Hindlimb muscle (tissue), 1 donor: ENCODE data around the gene APC2. TPM values are rescaled to one million over a fixed set of nuclear protein-coding genes. Genes with fewer than 3 reads are reported as not detected.
A peak's percentile ranks its signal among the peaks of the same experiment; 100 is the strongest.
"Not testable (repeated sequence)": the region's sequence is repeated elsewhere in the genome, so short reads cannot be mapped to it uniquely, and the experiment has no call there.

Source experiments
- DNase-seq: peaks from one replicate; pipeline ENCODE4 v3.0.0-alpha.2; 2013
- polyA plus RNA-seq: library from polyadenylated mRNA; unstranded; fragments of 120-200 nt; gene quantifications from one replicate; pipeline ENCODE4 v1.2.1, GENCODE V29; 2013; ENCODE audit not compliant: insufficient read length

The APC2 gene
- polyA plus RNA-seq, 1 donor, result 1.1 TPM

DNA sequence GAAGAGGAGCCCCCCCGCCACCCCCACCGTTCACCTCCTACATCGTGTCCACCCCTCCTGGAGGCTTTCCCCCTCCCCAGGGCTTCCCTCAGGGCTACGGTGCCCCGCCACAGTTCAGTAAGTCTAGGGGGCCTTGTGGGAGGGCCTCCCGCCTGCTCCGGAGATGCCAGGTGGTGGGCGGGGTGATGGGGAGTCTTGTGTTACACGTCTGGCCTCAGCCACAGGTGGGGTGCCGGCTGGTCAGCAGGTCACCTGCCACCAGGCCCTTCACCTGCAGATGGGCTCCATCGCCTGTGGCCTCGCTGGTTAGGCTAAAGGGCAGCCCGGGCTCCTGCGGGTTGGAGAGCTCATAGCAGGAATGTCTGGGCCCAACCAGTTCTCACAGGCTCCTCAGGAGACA, 19.7 kb upstream of the APC2 start:
- DNase-seq, result no peak

GRCh38 chr19:1431759-1432506, 18.0 kb upstream of the APC2 start:
- DNase-seq, result no peak

DNA sequence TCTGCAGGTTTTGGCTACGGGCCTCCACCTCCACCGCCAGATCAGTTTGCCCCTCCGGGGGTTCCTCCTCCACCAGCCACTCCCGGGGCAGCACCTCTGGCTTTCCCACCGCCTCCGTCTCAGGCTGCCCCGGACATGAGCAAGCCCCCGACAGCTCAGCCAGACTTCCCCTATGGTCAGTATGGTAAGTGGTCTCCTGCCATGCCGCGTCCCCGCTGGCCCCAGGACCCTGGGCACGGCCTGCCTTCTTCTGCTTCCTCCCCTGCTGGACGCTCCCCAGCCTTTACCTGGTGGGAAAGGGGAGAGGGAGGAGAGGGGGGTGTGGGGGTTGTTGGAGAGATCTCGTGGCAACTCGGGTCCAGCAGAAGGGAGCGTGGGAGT, 17.4 kb upstream of the APC2 start:
- DNase-seq, result no peak

DNA sequence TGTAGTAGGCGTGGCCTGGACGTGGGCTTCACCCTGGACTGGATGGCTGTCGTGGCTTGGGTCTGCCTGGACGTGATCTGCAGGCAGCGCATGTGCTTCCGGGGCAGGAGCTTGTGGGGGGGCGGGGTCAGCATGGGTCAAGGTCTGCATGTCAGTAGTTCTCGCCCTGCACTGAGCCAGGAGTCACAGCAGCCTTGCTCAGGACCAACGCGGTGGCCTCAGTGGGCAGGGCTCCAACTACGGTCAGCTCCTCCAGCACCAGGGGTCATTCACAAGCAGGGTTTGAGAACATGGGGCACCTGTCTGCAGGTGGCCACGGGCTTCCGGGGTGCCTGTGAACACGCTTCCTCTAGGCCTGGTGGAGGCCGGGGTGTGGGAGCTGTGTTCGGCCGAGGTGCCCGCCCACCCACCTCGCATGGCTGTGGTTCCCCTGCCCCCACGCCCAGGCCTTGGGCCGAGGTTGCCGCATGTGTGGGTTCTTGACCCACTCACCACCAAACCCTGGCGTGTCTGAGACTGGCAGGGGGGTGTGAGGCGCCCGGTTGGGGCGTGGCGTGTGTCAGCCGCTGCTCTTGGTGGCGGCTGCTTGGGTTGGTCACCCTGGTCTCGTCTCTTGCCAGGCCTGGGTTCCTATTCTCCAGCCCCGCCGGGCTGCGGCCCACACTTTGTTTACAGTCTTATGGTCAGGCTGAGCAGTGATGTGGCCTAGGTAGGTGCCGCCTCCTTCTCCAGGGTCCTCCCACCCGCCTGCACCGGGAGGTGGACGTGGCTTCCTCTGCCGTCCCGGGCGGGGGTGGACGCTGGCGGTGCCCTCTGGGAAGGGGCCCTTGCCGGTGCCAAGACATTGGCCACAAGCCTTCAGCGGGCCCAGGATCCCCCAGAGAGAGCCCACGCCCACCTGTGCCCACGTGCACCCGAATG, 16.5 kb upstream of the APC2 start:
- no peak for DNase-seq

DNA sequence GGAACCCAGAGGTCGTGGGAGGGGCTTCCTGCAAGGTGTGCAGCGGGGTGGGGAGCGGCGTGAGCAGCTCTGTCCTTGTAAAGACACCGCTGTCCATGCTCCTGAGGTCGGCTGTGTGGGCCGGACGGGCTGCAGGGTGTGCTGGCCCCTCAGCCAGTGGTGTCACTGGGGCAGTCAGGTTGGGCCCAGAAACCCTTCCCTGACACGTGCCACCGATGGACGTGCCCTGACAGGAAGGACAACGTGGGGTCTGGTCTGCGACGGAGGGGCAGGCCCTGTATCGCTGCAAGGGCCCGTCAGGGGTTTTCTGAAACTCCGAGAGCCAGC, 15.9 kb upstream of the APC2 start:
- no peak for DNase-seq

- no peak for DNase-seq
Measured at GRCh38 chr19:1434577-1435060, 15.3 kb upstream of the APC2 start.

- DNase-seq, result no peak
Measured at GRCh38 chr19:1435378-1435989, 14.4 kb upstream of the APC2 start.

DNA sequence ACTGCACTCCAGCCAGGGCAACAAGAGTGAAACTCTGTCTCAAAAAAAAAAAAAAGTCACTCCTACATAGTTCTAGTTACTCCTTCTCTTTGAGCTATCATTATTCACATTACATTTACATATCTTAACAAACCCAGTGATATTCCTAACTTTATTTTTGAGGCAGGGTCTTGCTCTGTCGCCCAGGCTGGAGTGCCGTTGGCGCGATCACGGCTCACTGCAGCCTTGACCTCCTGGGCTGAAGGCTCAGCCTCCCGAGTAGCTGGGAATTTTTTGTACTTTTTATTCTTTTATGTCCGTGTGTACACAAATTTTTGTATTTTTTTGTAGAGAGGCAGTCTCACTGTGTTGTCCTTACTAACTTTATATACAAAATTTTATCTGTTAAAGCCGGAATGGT, 12.3 kb upstream of the APC2 start:
- no peak for DNase-seq

DNA sequence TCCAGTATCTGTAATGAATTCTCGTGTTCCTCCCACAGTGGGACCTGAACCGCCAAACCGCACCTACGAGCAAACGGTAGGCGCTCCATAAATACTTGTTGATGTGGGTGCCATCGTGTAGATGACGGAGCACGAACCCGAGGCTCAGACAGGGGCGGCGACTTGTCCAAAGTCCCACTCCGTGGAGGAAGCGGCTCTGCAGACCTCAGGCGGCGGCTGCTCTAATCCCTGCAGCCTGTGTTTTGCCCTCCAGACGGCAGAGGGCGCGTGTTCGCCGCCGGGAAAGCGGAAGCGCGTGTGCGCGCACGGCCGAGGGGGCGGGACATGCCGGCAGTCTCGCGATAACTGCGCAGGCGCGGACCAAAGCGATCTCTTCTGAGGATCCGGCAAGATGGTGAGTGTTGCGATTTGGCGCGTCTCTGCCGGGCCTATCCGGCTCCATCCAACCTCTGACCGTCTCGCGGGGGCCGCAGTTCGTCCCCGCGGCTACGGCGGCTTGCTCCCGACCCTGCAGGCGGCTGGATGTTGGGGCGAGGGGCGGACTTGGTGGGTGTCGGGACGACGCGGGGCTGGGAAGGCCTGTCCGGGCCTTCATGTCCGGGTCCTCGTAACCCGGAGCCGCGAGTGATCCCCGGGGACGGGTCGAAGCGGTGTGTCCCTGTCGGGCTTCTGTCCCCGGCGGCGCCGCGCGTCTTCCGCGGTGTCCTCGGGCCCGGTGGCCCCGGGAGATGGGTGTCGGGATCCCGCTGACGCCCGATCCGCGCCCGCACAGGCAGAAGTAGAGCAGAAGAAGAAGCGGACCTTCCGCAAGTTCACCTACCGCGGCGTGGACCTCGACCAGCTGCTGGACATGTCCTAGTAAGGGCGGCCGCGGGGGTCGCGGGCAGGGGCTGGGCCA, 11.6 kb upstream of the APC2 start, which contains the start of gene RPS15:
Gene RPS15, plus strand, starts transcription at position 362 of the 898 bp plus-strand sequence. Its CDS starts 30 bp downstream, at position 392.
- DNase-seq, result peak; percentile 98

- no peak for DNase-seq
Measured at GRCh38 chr19:1438933-1439354, 11.0 kb upstream of the APC2 start.

GRCh38 chr19:1439525-1440417, 10.2 kb upstream of the APC2 start:
- not testable (repeated sequence) for DNase-seq

DNA sequence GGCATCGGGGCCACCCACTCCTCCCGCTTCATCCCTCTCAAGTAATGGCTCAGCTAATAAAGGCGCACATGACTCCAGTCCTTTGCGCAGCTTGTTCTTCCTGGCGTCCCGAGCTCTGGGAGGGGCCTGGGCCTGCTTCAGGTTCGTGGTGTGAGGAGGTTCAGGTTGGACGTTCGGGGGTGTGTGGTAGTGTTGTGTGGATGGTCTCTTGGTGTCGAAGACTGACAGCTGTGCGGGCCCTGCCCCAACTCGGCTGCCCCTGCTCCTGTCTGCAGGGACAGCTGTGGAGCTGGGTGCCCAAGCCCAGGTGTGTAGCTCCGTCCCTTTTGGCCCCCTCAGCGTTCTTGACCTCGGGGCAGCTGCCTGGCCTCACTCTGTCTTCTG, 9.5 kb upstream of the APC2 start:
- DNase-seq, result no peak

DNA sequence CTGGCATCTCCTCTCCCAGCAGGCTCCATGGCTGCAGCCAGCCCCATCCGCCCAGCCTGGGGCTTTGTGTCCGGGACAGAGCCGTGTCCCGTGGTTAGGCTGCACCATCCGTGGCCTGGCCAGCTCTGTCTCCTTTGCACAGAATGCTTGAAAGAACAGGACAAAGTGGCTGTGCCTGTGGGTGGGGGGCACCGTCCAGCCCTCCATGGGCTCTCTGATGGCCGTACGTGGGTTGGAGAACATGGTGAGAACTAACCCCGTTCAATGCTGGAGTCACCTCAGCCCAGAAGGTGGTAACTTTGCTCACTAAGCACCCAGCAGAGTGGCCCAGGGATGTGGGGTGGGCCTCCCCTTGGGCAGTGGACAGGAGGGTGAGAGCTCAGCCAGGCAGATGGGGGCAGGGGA, 8.9 kb upstream of the APC2 start:
- DNase-seq, result no peak

DNA sequence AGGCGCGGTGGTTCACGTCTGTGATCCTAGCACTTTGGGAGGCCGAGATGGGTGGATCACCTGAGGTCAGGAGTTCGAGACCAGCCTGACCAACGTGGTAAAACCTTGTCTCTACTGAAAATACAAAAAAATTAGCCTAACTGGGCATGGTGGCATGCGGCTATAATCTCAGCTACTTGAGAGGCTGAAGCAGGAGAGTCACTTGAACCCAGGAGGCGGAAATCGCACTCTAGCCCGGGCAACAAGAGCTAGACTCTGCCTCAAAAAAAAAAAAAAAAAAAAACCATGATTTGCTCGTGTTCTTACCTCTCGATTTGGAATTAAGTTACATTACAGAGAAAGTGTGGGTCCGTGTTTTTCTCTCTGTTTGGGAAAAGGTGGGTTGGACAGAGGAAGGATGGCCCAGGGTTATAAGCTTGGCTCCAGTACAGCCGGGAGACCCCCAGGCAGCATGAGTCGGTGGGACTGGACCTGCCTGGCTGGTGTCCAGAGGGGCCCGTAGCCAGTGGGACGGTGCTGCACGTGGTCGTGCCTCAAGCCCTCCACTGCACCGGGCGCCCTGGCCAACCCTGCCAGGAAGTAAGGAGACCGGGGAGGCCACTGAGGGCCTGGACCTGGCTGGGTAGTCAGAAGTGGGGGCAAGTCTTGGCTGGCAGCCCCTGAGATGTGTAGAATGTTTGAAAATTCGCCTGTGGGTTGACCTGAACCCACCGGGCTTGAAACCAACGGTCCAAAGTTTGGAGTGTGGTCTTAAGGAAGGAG, 8.1 kb upstream of the APC2 start:
- no peak for DNase-seq

GRCh38 chr19:1445185-1445931, 4.6 kb upstream of the APC2 start:
- peak; percentile 71 for DNase-seq

- no peak for DNase-seq
Measured at GRCh38 chr19:1445932-1446712, 3.8 kb upstream of the APC2 start.

GRCh38 chr19:1446713-1447481, 3.0 kb upstream of the APC2 start:
- DNase-seq, result no peak

DNA sequence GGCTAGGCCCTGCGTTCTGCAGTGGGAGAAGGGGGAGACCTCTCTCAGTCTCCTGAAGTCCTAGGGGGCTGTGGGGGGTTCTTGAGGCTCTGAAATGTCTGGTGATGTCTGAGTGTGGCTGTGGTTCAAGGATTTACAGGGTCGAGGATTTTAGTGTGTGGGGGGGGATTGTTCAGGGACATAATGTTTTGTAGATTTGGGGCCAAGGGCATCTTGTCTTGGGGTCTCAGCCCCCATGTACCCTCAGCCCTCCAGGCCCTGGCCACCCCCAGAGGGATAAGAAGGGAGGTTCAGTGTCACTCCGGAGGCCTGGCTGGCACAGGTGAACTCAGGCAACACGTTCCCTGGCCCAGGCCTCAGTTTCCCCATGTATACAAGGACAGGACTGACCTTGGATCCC, 2.4 kb upstream of the APC2 start:
- DNase-seq, result no peak
